ENCODE measurements around the gene SRRM1. TPM values are rescaled to one million over a fixed set of nuclear protein-coding genes. Genes with fewer than 3 reads are reported as not detected.

The SRRM1 gene
- total and polyA plus RNA-seq, 9 of the 15 experiments (the other 6 are each of a cell fraction or from before 2014, with no cell fraction given) = 54.5 to 268 (median 115) TPM

GRCh38 chr1:24643363-24644099 lies 429 bp downstream of the SRRM1 start (continued):
- TF ChIP-seq CREB5 (CRISPR knock-in tag; IDR thresholded peaks at IDR 0.05) (no peak), RUNX1 (IDR thresholded peaks at IDR 0.05; ENCODE audit: low read depth) (no peak), ZNF184 (CRISPR knock-in tag; IDR thresholded peaks at IDR 0.05) (no peak), ZFP36 (IDR thresholded peaks at IDR 0.05; ENCODE audit: low read depth, low read length, partially characterized antibody) (no peak), TRIM28 (IDR thresholded peaks at IDR 0.05) (no peak), RFX5 (IDR thresholded peaks at IDR 0.05; ENCODE audit: low read depth, low read length) (no peak), NEUROD1 (IDR thresholded peaks at IDR 0.05; ENCODE audit: borderline replicate concordance, low read depth, low read length, partially characterized antibody) (no peak), TCF7 (IDR thresholded peaks at IDR 0.05; ENCODE audit: borderline replicate concordance) (no peak), FOSL1 (tag; conservative IDR thresholded peaks at IDR 0.05) (no peak), RHOXF2B (CRISPR knock-in tag; conservative IDR thresholded peaks at IDR 0.05) (no peak), NCOA2 (IDR thresholded peaks at IDR 0.05; ENCODE audit: partially characterized antibody in 2 of 2) (no peak), CBFA2T3 (IDR thresholded peaks at IDR 0.05) (no peak), ZBTB8A (IDR thresholded peaks at IDR 0.05; ENCODE audit: partially characterized antibody) (no peak), POLR2AphosphoS5 (IDR thresholded peaks at IDR 0.05; ENCODE audit: control insufficient read depth, insufficient read depth, low read depth, low read length) (no peak), SRSF1 (IDR thresholded peaks at IDR 0.05; ENCODE audit: low read depth, low read length) (no peak)
- TF ChIP-seq, protein P1, sequence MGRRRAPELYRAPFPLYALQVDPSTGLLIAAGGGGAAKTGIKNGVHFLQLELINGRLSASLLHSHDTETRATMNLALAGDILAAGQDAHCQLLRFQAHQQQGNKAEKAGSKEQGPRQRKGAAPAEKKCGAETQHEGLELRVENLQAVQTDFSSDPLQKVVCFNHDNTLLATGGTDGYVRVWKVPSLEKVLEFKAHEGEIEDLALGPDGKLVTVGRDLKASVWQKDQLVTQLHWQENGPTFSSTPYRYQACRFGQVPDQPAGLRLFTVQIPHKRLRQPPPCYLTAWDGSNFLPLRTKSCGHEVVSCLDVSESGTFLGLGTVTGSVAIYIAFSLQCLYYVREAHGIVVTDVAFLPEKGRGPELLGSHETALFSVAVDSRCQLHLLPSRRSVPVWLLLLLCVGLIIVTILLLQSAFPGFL (CRISPR knock-in tag; IDR thresholded peaks at IDR 0.05) = no peak
- TF ChIP-seq, protein P2, sequence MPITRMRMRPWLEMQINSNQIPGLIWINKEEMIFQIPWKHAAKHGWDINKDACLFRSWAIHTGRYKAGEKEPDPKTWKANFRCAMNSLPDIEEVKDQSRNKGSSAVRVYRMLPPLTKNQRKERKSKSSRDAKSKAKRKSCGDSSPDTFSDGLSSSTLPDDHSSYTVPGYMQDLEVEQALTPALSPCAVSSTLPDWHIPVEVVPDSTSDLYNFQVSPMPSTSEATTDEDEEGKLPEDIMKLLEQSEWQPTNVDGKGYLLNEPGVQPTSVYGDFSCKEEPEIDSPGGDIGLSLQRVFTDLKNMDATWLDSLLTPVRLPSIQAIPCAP (CRISPR knock-in tag; IDR thresholded peaks at IDR 0.05; ENCODE audit: borderline replicate concordance) = no peak
- TF ChIP-seq, protein P3, sequence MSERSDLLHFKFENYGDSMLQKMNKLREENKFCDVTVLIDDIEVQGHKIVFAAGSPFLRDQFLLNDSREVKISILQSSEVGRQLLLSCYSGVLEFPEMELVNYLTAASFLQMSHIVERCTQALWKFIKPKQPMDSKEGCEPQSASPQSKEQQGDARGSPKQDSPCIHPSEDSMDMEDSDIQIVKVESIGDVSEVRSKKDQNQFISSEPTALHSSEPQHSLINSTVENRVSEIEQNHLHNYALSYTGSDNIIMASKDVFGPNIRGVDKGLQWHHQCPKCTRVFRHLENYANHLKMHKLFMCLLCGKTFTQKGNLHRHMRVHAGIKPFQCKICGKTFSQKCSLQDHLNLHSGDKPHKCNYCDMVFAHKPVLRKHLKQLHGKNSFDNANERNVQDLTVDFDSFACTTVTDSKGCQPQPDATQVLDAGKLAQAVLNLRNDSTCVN (CRISPR knock-in tag; IDR thresholded peaks at IDR 0.05) = no peak
- TF ChIP-seq, protein P4, sequence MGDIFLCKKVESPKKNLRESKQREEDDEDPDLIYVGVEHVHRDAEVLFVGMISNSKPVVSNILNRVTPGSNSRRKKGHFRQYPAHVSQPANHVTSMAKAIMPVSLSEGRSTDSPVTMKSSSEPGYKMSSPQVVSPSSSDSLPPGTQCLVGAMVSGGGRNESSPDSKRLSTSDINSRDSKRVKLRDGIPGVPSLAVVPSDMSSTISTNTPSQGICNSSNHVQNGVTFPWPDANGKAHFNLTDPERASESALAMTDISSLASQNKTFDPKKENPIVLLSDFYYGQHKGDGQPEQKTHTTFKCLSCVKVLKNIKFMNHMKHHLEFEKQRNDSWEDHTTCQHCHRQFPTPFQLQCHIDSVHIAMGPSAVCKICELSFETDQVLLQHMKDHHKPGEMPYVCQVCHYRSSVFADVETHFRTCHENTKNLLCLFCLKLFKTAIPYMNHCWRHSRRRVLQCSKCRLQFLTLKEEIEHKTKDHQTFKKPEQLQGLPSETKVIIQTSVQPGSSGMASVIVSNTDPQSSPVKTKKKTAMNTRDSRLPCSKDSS (IDR thresholded peaks at IDR 0.05; ENCODE audit: low read depth, partially characterized antibody) = no peak
